Breast epithelium (tissue), 4 donors: Measurements from ENCODE around the gene CMTM4. TPM values are rescaled to one million over a fixed set of nuclear protein-coding genes. Genes with fewer than 3 reads are reported as not detected.

Source experiments
- DNase-seq, 2 donors: peaks; one replicate each; pipeline ENCODE4 v3.0.0-alpha.2; 2019; ENCODE audit warnings: low spot score in 2 of 2
- H3K27ac ChIP-seq, 2 donors: fragments of 200-600 bp; sonication (generic) in 1 of 2; one replicate each; pipeline ENCODE4 v1.5.1; 2016 to 2019; ENCODE audit warnings: mild to moderate bottlenecking in 1 of 2
- H3K27me3 ChIP-seq, 2 donors: fragments of 200-600 bp; sonication (generic) in 1 of 2; one replicate each; pipeline versions ENCODE4 v1.5.1 to v1.6.0; 2017 to 2019; ENCODE audit warnings: control low read depth in 1 of 2, mild to moderate bottlenecking in 1 of 2
- H3K36me3 ChIP-seq: fragments of 200-600 bp; one replicate; pipeline ENCODE4 v1.5.1; 2019
- H3K4me1 ChIP-seq, 2 donors: fragments of 200-600 bp; sonication (generic); one replicate each; pipeline ENCODE4 v1.5.1; 2016 to 2019; ENCODE audit warnings: control low read depth in 1 of 2
- H3K4me3 ChIP-seq, 3 donors: fragments of 200-600 bp; sonication (generic); 1 replicate in 2 of 3; 2 replicates in 1 of 3; pipeline ENCODE4 v1.5.1; 2016 to 2019; ENCODE audit warnings: mild to moderate bottlenecking in 3 of 3, moderate library complexity in 2 of 3
- H3K9me3 ChIP-seq, 2 donors: fragments of 200-600 bp; sonication (generic) in 1 of 2; one replicate each; pipeline ENCODE4 v1.5.1; 2016 to 2019; ENCODE audit warnings: control low read depth in 1 of 2
- POLR2A ChIP-seq: fragments of 450-650 bp; IDR thresholded peaks from one replicate; pipeline ENCODE4 v1.6.1; 2016; ENCODE audit warnings: antibody characterized with exemption, mild to moderate bottlenecking, moderate library complexity
- POLR2AphosphoS5 ChIP-seq, 3 donors: sonication (generic); formaldehyde crosslinking; IDR thresholded peaks; one replicate each; pipeline ENCODE4 v1.6.1; 2017; ENCODE audit warnings: antibody characterized with exemption in 3 of 3
- intact Hi-C: fragments of 100-400 bp; cut with DNase I; formaldehyde crosslinking; loops from one replicate; pipeline ENCODE4 v1.15.1; 2023; ENCODE audit warnings: low total_unique reads
- total RNA-seq, 3 donors: library from RNA; depleted of rRNA; stranded (reverse); fragments of >200 nt; gene quantifications; one replicate each; pipeline ENCODE4 v1.1.0, GENCODE V29; 2016
- TF ChIP-seq, protein P1 (sequence below), 3 donors: fragments of 450-650 bp; IDR thresholded peaks; one replicate each; pipeline ENCODE4 v1.5.1; 2016 to 2017; ENCODE audit warnings: antibody characterized with exemption in 3 of 3, mild to moderate bottlenecking in 3 of 3, moderate library complexity in 3 of 3

The CMTM4 gene
- total RNA-seq, 3 donors from 2014 or later, result 12.5 to 35.4 (median 33.7) TPM

DNA sequence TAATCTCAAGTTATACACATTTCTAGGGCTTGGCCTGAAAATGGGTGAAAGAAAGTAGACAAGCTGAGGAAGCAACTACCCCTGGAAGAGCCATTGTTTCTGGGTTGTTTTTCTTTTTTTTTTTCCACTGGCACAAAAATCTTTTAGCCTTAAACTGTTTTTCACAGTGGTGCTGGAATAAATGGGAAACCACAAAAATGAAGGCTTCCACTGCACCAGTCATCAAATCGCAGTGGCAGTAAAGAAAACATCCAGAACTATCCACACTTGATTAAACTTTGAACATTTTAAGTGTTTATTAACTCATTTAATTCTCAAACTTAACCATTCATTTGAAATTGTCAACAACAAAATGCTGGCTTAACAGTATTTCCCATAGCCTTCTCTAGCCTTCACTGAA lies 14.3 kb downstream of the CMTM4 start:
- H3K27ac ChIP-seq, result peak overlapping the region in 1 of 2 donors; percentile 21
- peaks cover 0 to 5% of the 10 kb centered on the region in 2 donors for H3K4me1 ChIP-seq
- no peaks in the 10 kb centered on the region for H3K36me3 ChIP-seq
- no peak for DNase-seq
- no peaks in the 10 kb centered on the region for H3K9me3 ChIP-seq
- no peaks in the 10 kb centered on the region for H3K27me3 ChIP-seq
- TF ChIP-seq, protein P1, sequence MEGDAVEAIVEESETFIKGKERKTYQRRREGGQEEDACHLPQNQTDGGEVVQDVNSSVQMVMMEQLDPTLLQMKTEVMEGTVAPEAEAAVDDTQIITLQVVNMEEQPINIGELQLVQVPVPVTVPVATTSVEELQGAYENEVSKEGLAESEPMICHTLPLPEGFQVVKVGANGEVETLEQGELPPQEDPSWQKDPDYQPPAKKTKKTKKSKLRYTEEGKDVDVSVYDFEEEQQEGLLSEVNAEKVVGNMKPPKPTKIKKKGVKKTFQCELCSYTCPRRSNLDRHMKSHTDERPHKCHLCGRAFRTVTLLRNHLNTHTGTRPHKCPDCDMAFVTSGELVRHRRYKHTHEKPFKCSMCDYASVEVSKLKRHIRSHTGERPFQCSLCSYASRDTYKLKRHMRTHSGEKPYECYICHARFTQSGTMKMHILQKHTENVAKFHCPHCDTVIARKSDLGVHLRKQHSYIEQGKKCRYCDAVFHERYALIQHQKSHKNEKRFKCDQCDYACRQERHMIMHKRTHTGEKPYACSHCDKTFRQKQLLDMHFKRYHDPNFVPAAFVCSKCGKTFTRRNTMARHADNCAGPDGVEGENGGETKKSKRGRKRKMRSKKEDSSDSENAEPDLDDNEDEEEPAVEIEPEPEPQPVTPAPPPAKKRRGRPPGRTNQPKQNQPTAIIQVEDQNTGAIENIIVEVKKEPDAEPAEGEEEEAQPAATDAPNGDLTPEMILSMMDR (IDR thresholded peaks at IDR 0.05), result no peak
- no peak for TF ChIP-seq POLR2A
- TF ChIP-seq POLR2AphosphoS5 (IDR thresholded peaks at IDR 0.05), result no peak
- intact Hi-C loops, result no loop called here
- no peak overlapping the region for H3K4me3 ChIP-seq

DNA sequence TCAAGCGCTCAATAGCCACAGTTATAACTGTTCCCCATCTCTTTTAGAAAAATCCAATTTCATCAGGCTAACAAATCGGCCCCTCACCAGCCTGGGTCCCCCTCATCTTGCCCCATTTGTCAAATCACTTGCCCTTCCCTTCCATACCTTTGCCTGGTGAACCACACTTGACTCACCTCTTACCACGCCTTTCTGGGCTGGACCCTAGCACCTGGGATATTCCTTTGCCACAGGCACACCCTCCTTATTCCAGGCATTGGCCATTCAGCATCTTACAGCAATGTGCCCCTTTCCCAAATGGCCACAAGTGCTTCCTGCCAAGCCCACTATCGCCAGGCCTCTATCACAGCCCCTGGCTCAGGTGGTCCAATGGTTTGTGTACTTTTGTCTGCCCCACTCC lies 14.9 kb downstream of the CMTM4 start:
- intact Hi-C loops, result no loop called here
- H3K4me1 ChIP-seq, result peaks cover 0 to 5% of the 10 kb centered on the region in 2 donors
- H3K27ac ChIP-seq, result peak overlapping the region; percentile 28 to 52
- H3K9me3 ChIP-seq, result no peaks in the 10 kb centered on the region
- no peak for DNase-seq
- no peak overlapping the region for H3K4me3 ChIP-seq
- TF ChIP-seq POLR2A (no peak), POLR2AphosphoS5 (IDR thresholded peaks at IDR 0.05) (no peak)
- TF ChIP-seq, protein P1 (IDR thresholded peaks at IDR 0.05), result no peak
- no peaks in the 10 kb centered on the region for H3K36me3 ChIP-seq
- no peaks in the 10 kb centered on the region for H3K27me3 ChIP-seq

DNA sequence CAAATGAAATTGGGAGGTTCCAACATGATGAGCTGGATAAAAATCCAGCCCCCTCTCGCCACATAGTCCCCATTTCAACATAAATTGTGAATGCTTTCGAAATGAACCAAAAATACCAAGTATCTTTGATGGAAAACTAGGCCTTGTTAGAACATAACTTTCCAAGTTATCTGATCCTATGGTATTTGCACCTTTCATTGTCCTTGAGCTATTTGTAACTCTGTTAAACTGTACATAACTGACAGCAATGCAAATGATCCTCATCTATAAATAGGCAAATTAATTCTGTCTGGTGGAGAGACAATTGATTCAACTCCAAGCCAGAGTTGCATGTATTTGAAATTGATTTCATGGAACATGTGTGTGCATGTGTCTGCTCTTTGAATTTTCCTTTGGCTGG lies 18.2 kb downstream of the CMTM4 start:
- TF ChIP-seq POLR2A, result no peak
- no peak for TF ChIP-seq POLR2AphosphoS5 (IDR thresholded peaks at IDR 0.05)
- TF ChIP-seq, protein P1 (IDR thresholded peaks at IDR 0.05), result no peak
- H3K27ac ChIP-seq, result no peak overlapping the region
- H3K27me3 ChIP-seq, result no peaks in the 10 kb centered on the region
- peaks cover 0 to 5% of the 10 kb centered on the region in 2 donors for H3K4me1 ChIP-seq
- no peak for DNase-seq
- intact Hi-C loops, result no loop called here
- H3K4me3 ChIP-seq, result no peak overlapping the region
- H3K36me3 ChIP-seq, result no peaks in the 10 kb centered on the region
- H3K9me3 ChIP-seq, result no peaks in the 10 kb centered on the region

DNA sequence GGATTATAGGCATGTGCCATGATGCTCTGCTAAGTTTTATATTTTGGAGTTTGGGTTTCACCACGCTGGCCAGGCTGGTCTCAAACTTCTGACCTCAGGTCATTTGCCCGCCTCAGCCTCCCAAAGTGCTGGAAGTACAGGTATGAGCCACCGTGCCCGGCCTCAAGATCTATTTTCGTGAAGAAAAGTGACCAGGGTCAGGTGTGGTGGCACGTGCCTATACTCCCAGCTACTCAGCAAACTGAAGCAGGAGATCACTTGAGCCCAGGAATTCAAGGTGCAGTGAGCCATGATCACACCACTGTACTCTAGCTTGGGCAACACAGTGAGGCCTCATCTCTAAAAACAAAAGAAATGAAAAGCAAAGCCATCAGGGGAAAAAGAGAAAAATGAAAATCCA lies 18.7 kb downstream of the CMTM4 start:
- no peaks in the 10 kb centered on the region for H3K27me3 ChIP-seq
- H3K4me3 ChIP-seq, result no peak overlapping the region
- no peaks in the 10 kb centered on the region for H3K36me3 ChIP-seq
- no peak for DNase-seq
- intact Hi-C loops, result no loop called here
- no peak overlapping the region for H3K27ac ChIP-seq
- no peaks in the 10 kb centered on the region for H3K9me3 ChIP-seq
- TF ChIP-seq POLR2AphosphoS5 (IDR thresholded peaks at IDR 0.05), result no peak
- TF ChIP-seq, protein P1 (IDR thresholded peaks at IDR 0.05), result no peak
- TF ChIP-seq POLR2A, result no peak
- H3K4me1 ChIP-seq, result peaks cover 0 to 5% of the 10 kb centered on the region in 2 donors

DNA sequence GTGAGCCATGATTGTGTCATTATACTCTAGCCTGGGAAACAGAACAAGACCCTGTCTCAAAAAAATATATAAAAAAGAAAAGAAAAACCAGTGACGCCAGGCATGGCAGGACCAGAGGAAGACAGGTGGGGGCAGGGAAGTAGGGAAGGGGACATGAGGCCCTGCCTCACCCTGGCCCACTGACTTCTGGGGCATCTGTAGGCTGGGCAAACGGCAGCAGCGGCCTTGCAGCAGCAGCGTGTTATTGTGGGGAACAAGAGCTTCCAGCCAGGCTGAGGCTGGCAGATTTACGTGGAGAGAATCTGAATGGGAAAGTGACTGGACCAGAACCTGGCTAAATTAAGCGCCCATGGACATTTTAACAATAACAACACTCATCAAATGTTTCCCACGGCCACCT lies 19.4 kb downstream of the CMTM4 start:
- no peaks in the 10 kb centered on the region for H3K9me3 ChIP-seq
- H3K4me3 ChIP-seq, result no peak overlapping the region
- H3K27me3 ChIP-seq, result no peaks in the 10 kb centered on the region
- no peak for TF ChIP-seq POLR2AphosphoS5 (IDR thresholded peaks at IDR 0.05)
- no peak for TF ChIP-seq POLR2A
- TF ChIP-seq, protein P1 (IDR thresholded peaks at IDR 0.05), result no peak
- H3K27ac ChIP-seq, result no peak overlapping the region
- peaks cover 0 to 5% of the 10 kb centered on the region in 2 donors for H3K4me1 ChIP-seq
- no peak for DNase-seq
- H3K36me3 ChIP-seq, result no peaks in the 10 kb centered on the region
- intact Hi-C loops, result no loop called here
